H1 (cell line): ENCODE data around the gene APOL3. TPM values are rescaled to one million over a fixed set of nuclear protein-coding genes. Genes with fewer than 3 reads are reported as not detected.

ENCODE experiments used
- CTCF ChIA-PET: fragments of 300-600 bp; sonication (Branson Sonifier 250); formaldehyde crosslinking; loops from one replicate; lab custom pipeline; 2021; ENCODE audit not compliant: partially characterized antibody; lab: Charles Lee
- POLR2A ChIA-PET: fragments of 300-600 bp; sonication (Branson Sonifier 250); formaldehyde crosslinking; loops from one replicate; lab custom pipeline; 2021; ENCODE audit warnings: inconsistent platforms; ENCODE audit not compliant: partially characterized antibody; lab: Charles Lee
- DNase-seq, 2 experiments: peaks; one replicate each; pipeline versions ENCODE4 v3.0.0 to v3.0.0-alpha.2; 2010 to 2022; ENCODE audit warnings: low spot score in 2 of 2, low read depth in 1 of 2, mixed read lengths in 1 of 2
- FAIRE-seq: peaks from 2 replicates; lab custom pipeline; 2011; peaks lifted over from hg19 to GRCh38; lab: Jason Lieb, UNC
- H2AFZ ChIP-seq: 2 replicates; pipeline ENCODE4 v1.8.1; 2012; ENCODE audit warnings: low read length, inconsistent platforms
- H2AK5ac ChIP-seq: 2 replicates; pipeline ENCODE4 v1.6.1; 2013; ENCODE audit warnings: low read depth, low read length
- H2BK120ac ChIP-seq: replicated peaks from 2 replicates; pipeline ENCODE3; 2013; ENCODE audit warnings: low read depth, low read length, inconsistent platforms
- H2BK12ac ChIP-seq: 2 replicates; pipeline ENCODE4 v1.6.1; 2013; ENCODE audit warnings: low read depth, low read length
- H2BK15ac ChIP-seq: 2 replicates; pipeline ENCODE4 v1.6.1; 2013; ENCODE audit warnings: low read length
- H2BK20ac ChIP-seq: 2 replicates; pipeline ENCODE4 v1.6.1; 2013; ENCODE audit warnings: low read length
- H2BK5ac ChIP-seq: 2 replicates; pipeline ENCODE4 v1.6.1; 2013; ENCODE audit warnings: low read depth, low read length
- H3K14ac ChIP-seq: 2 replicates; pipeline ENCODE4 v1.6.1; 2013; ENCODE audit warnings: inconsistent platforms; ENCODE audit not compliant: insufficient read length
- H3K18ac ChIP-seq: 2 replicates; pipeline ENCODE4 v1.6.1; 2013; ENCODE audit warnings: low read length; ENCODE audit errors: extremely low read depth
- H3K23ac ChIP-seq: 2 replicates; pipeline ENCODE4 v1.6.1; 2013; ENCODE audit warnings: inconsistent platforms; ENCODE audit not compliant: insufficient read length
- H3K23me2 ChIP-seq: 2 replicates; pipeline ENCODE4 v1.6.1; 2013; ENCODE audit warnings: low read depth, low read length
- H3K27ac ChIP-seq: 2 replicates; pipeline ENCODE4 v1.6.1; 2011; ENCODE audit warnings: low read depth, low read length, inconsistent platforms
- H3K27me3 ChIP-seq, 4 experiments: replicated peaks in 1 of 4; 1 replicate in 1 of 4; 2 replicates in 3 of 4; pipeline versions ENCODE4 v1.6.1 to v1.8.1; 2011 to 2013; ENCODE audit warnings: low read length in 3 of 4, mild to moderate bottlenecking in 3 of 4, inconsistent platforms in 2 of 4, mixed read lengths in 2 of 4, moderate library complexity in 1 of 4; ENCODE audit not compliant: control insufficient read depth in 3 of 4, insufficient read depth in 3 of 4; ENCODE audit errors: extremely low read depth in 1 of 4
- H3K36me3 ChIP-seq, 4 experiments: 2 replicates each; pipeline versions ENCODE4 v1.6.1 to v1.8.1; 2011 to 2013; ENCODE audit warnings: mild to moderate bottlenecking in 4 of 4, low read length in 3 of 4, moderate library complexity in 2 of 4, control low read depth in 1 of 4, inconsistent platforms in 1 of 4; ENCODE audit not compliant: insufficient read depth in 4 of 4, control insufficient read depth in 2 of 4
- H3K4ac ChIP-seq: replicated peaks from 2 replicates; pipeline ENCODE3; 2013; ENCODE audit warnings: low read length, low read depth, mixed read lengths, inconsistent platforms; ENCODE audit not compliant: insufficient read length
- H3K4me1 ChIP-seq, 4 experiments: replicated peaks in 1 of 4; 1 replicate in 1 of 4; 2 replicates in 3 of 4; pipeline versions ENCODE4 v1.6.1 to v1.8.1; 2011 to 2013; ENCODE audit warnings: low read length in 3 of 4, inconsistent platforms in 2 of 4, mixed read lengths in 1 of 4; ENCODE audit not compliant: insufficient read depth in 4 of 4, control insufficient read depth in 3 of 4
- H3K4me2 ChIP-seq, 2 experiments: 2 replicates each; pipeline versions ENCODE4 v1.6.1 to v1.8.1; 2011 to 2013; ENCODE audit warnings: low read depth in 2 of 2, low read length in 2 of 2, control low read depth in 1 of 2, inconsistent platforms in 1 of 2, mild to moderate bottlenecking in 1 of 2; ENCODE audit not compliant: insufficient read depth in 1 of 2
- H3K4me3 ChIP-seq, 4 experiments: fragments of 200-600, 300-600 bp in 1 of 4; sonication (generic), shearing (Covaris generic), sonication (Bioruptor Twin) in 1 of 4; 2 replicates each; pipeline versions ENCODE4 v1.5.1 to v1.8.1; 2011 to 2016; ENCODE audit warnings: low read length in 4 of 4, low read depth in 3 of 4, control low read depth in 2 of 4, inconsistent platforms in 2 of 4, mild to moderate bottlenecking in 2 of 4, mixed read lengths in 1 of 4, moderate library complexity in 1 of 4; ENCODE audit not compliant: insufficient read depth in 2 of 4; ENCODE audit errors: extremely low read depth in 1 of 4
- H3K56ac ChIP-seq: replicated peaks from 2 replicates; pipeline ENCODE3; 2013; ENCODE audit warnings: low read depth, mild to moderate bottlenecking, mixed read lengths, low read length, inconsistent platforms; ENCODE audit not compliant: insufficient read length
- H3K79me1 ChIP-seq: 2 replicates; pipeline ENCODE4 v1.6.1; 2013; ENCODE audit warnings: low read depth, low read length, control low read depth
- H3K79me2 ChIP-seq, 2 experiments: 2 replicates each; pipeline versions ENCODE4 v1.6.1 to v1.8.1; 2012 to 2013; ENCODE audit warnings: low read length in 2 of 2, mild to moderate bottlenecking in 2 of 2, inconsistent platforms in 1 of 2; ENCODE audit not compliant: insufficient read depth in 2 of 2, control insufficient read depth in 1 of 2
- H3K9ac ChIP-seq, 4 experiments: replicated peaks in 1 of 4; 1 replicate in 1 of 4; 2 replicates in 3 of 4; pipeline versions ENCODE4 v1.6.1 to v1.8.1; 2011 to 2013; ENCODE audit warnings: low read depth in 3 of 4, low read length in 3 of 4, control low read depth in 2 of 4, mild to moderate bottlenecking in 2 of 4, moderate library complexity in 2 of 4, inconsistent platforms in 1 of 4; ENCODE audit errors: extremely low read depth in 1 of 4
- H3K9me3 ChIP-seq, 2 experiments: 2 replicates each; pipeline versions ENCODE4 v1.6.1 to v1.8.1; 2012 to 2013; ENCODE audit warnings: mild to moderate bottlenecking in 2 of 2, moderate library complexity in 2 of 2, control low read depth in 1 of 2, inconsistent platforms in 1 of 2, low read depth in 1 of 2, low read length in 1 of 2, mixed read lengths in 1 of 2; ENCODE audit not compliant: insufficient read depth in 2 of 2
- H4K20me1 ChIP-seq, 2 experiments: replicated peaks in 1 of 2; 2 replicates each; pipeline versions ENCODE3 to v1.8.1; 2011 to 2013; ENCODE audit warnings: inconsistent platforms in 2 of 2, low read length in 2 of 2, mild to moderate bottlenecking in 1 of 2; ENCODE audit not compliant: insufficient read depth in 2 of 2, control insufficient read depth in 1 of 2
- H4K5ac ChIP-seq: 2 replicates; pipeline ENCODE4 v1.6.1; 2013; ENCODE audit warnings: low read length, low read depth, mixed read lengths, inconsistent platforms; ENCODE audit not compliant: insufficient read length
- H4K8ac ChIP-seq: 2 replicates; pipeline ENCODE4 v1.8.0; 2013; ENCODE audit warnings: mild to moderate bottlenecking, moderate library complexity, low read length, inconsistent platforms; ENCODE audit not compliant: insufficient read depth; ENCODE audit errors: extremely low read depth
- H4K91ac ChIP-seq: replicated peaks from 2 replicates; pipeline ENCODE3; 2013; ENCODE audit warnings: low read length, mixed read lengths, inconsistent platforms; ENCODE audit not compliant: insufficient read length
- SIRT6 ChIP-seq: IDR thresholded peaks from one replicate; pipeline ENCODE4 v1.7.1; 2012; ENCODE audit warnings: low read length, inconsistent platforms
- WGBS, 2 experiments: shearing (Covaris generic) in 1 of 2; methylation state at CpG; one replicate each; pipeline versions ENCODE4 v1.1.6 to v1.1.7; 2013 to 2015; ENCODE audit warnings: low lambda C conversion rate in 2 of 2, mixed read lengths in 2 of 2, inconsistent platforms in 1 of 2, low coverage in 1 of 2, missing lambda C conversion rate in 1 of 2; ENCODE audit not compliant: insufficient replicate concordance in 2 of 2, insufficient coverage in 1 of 2, insufficient read length in 1 of 2; ENCODE audit errors: extremely low coverage in 1 of 2, missing lambda C conversion rate in 1 of 2; 5-methylcytosine and 5-hydroxymethylcytosine counted together
- polyA plus RNA-seq, 7 experiments: library from polyadenylated mRNA; depleted of rRNA in 3 of 7; stranded (reverse) in 5 of 7; unstranded in 2 of 7; fragments of >200 nt in 5 of 7; fragments of 200-250 nt in 2 of 7; gene quantifications; 1 replicate in 5 of 7; 2 replicates in 1 of 7; 4 replicates in 1 of 7; pipeline versions ENCODE4 v1.2.1 to v1.2.3, GENCODE V29; 2011 to 2013; ENCODE audit warnings: missing spikeins in 2 of 7, mixed read lengths in 2 of 7
- total RNA-seq: library from RNA; stranded (reverse); fragmentation: NEBNext Ultra II Directional; extraction: Animal tissue kit (Norgen Biotek cat#: 25700); gene quantifications from 2 replicates; pipeline ENCODE4 v1.2.1, GENCODE V29; 2021
- TF ChIP-seq, protein P1 (sequence below), 3 experiments: IDR thresholded peaks; 1 replicate in 2 of 3; 2 replicates in 1 of 3; pipeline versions ENCODE4 v1.5.1 to v1.6.1; 2011; ENCODE audit warnings: low read length in 3 of 3, mild to moderate bottlenecking in 3 of 3, inconsistent platforms in 2 of 3, low read depth in 1 of 3, moderate library complexity in 1 of 3; ENCODE audit not compliant: insufficient read depth in 1 of 3; ENCODE audit errors: control extremely low read depth in 1 of 3

The APOL3 gene
- total and polyA plus RNA-seq, 2 of the 8 experiments (the other 6 are each of a cell fraction or from before 2014, with no cell fraction given), result 0.12 TPM; not detected in 1

- H4K91ac ChIP-seq, result no peak overlapping the region
- no peaks in the 10 kb centered on the region for H3K27me3 ChIP-seq
- no peak overlapping the region for H3K56ac ChIP-seq
- H2BK120ac ChIP-seq, result no peak overlapping the region
- H2BK20ac ChIP-seq, result no peak overlapping the region
- FAIRE-seq (no peak), DNase-seq (no peak)
- H2BK12ac ChIP-seq, result no peak overlapping the region
- WGBS, 2 experiments, result 49% methylated on average over 6 of the region's 6 CpGs; no CpG with 5 or more reads in 1 of the 2 experiments
- no peaks in the 10 kb centered on the region for H3K79me1 ChIP-seq
- H3K79me2 ChIP-seq, result no peaks in the 10 kb centered on the region
- H4K8ac ChIP-seq, result no peak overlapping the region
- CTCF ChIA-PET, result interaction anchor here (0.7 to 1.8 kb wide), 8 partner anchors 9 to 265 kb away, joined by 3 to 12 read pairs (median 3); no protein-coding TSS in a partner anchor
- H2AK5ac ChIP-seq, result no peak overlapping the region
- H4K5ac ChIP-seq, result no peak overlapping the region
- no peak overlapping the region for H3K4ac ChIP-seq
- no peak overlapping the region for H2AFZ ChIP-seq
- no peak overlapping the region for H3K14ac ChIP-seq
- H3K27ac ChIP-seq, result no peak overlapping the region
- H3K4me2 ChIP-seq, result no peak overlapping the region
- no peak overlapping the region for H3K4me3 ChIP-seq
- H2BK5ac ChIP-seq, result no peak overlapping the region
- H3K36me3 ChIP-seq, result no peaks in the 10 kb centered on the region
- H3K9ac ChIP-seq, result no peak overlapping the region
- no peak overlapping the region for H2BK15ac ChIP-seq
- H3K4me1 ChIP-seq, result no peaks in the 10 kb centered on the region
- peaks cover 0 to 4% of the 10 kb centered on the region in 2 experiments; a peak in 1 of 4 replicates for H3K9me3 ChIP-seq
- no peaks in the 10 kb centered on the region for H3K23me2 ChIP-seq
- H3K23ac ChIP-seq, result no peak overlapping the region
- POLR2A ChIA-PET, result no interaction called here
- TF ChIP-seq, protein P1, sequence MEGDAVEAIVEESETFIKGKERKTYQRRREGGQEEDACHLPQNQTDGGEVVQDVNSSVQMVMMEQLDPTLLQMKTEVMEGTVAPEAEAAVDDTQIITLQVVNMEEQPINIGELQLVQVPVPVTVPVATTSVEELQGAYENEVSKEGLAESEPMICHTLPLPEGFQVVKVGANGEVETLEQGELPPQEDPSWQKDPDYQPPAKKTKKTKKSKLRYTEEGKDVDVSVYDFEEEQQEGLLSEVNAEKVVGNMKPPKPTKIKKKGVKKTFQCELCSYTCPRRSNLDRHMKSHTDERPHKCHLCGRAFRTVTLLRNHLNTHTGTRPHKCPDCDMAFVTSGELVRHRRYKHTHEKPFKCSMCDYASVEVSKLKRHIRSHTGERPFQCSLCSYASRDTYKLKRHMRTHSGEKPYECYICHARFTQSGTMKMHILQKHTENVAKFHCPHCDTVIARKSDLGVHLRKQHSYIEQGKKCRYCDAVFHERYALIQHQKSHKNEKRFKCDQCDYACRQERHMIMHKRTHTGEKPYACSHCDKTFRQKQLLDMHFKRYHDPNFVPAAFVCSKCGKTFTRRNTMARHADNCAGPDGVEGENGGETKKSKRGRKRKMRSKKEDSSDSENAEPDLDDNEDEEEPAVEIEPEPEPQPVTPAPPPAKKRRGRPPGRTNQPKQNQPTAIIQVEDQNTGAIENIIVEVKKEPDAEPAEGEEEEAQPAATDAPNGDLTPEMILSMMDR (IDR thresholded peaks at IDR 0.05; ENCODE audit: control extremely low read depth in 1 of 3, insufficient read depth in 1 of 3, low read depth in 1 of 3, low read length in 3 of 3), result peak in 2 of 3 experiments; percentile 2 to 27; a peak in 2 of 4 replicates
- no peak for TF ChIP-seq SIRT6
- H4K20me1 ChIP-seq, result no peaks in the 10 kb centered on the region
- H3K18ac ChIP-seq, result no peak overlapping the region
These were observed 44.1 kb upstream of the APOL3 start for GRCh38 chr22:36204632-36205015.
